Measurements from ENCODE around the gene TMPRSS2.
A peak's percentile ranks its signal among the peaks of the same experiment; 100 is the strongest.

Gene TMPRSS2

GRCh38 chr21:41481191-41481590, 26.8 kb downstream of the TMPRSS2 start:
- DNase-seq (ENCODE audit: low spot score) = no peak

GRCh38 chr21:41480086-41480690, 27.8 kb downstream of the TMPRSS2 start:
- no peak for DNase-seq (ENCODE audit: low spot score)

- no peak for DNase-seq (ENCODE audit: low spot score)
Measured at GRCh38 chr21:41479686-41480085, 28.3 kb downstream of the TMPRSS2 start.

- no peak for DNase-seq (ENCODE audit: low spot score)
Measured at GRCh38 chr21:41478319-41479177, 29.4 kb downstream of the TMPRSS2 start.

GRCh38 chr21:41477641-41478318, 30.2 kb downstream of the TMPRSS2 start:
- no peak for DNase-seq (ENCODE audit: low spot score)

- no peak for DNase-seq (ENCODE audit: low spot score)
Measured at GRCh38 chr21:41475714-41476420, 32.1 kb downstream of the TMPRSS2 start.

- no peak for DNase-seq (ENCODE audit: low spot score)
Measured at GRCh38 chr21:41472753-41473548, 35.0 kb downstream of the TMPRSS2 start.

GRCh38 chr21:41470054-41470453, 37.9 kb downstream of the TMPRSS2 start:
- DNase-seq (ENCODE audit: low spot score) = no peak

- DNase-seq (ENCODE audit: low spot score) = no peak
Measured at GRCh38 chr21:41466024-41466820, 41.7 kb downstream of the TMPRSS2 start.

GRCh38 chr21:41465176-41465781, 42.7 kb downstream of the TMPRSS2 start:
- DNase-seq (ENCODE audit: low spot score) = no peak

GRCh38 chr21:41460578-41461527, 47.1 kb downstream of the TMPRSS2 start:
- DNase-seq (ENCODE audit: low spot score) = peak; percentile 6

- DNase-seq (ENCODE audit: low spot score) = no peak
Measured at GRCh38 chr21:41459884-41460534, 47.9 kb downstream of the TMPRSS2 start.

GRCh38 chr21:41458559-41458958, 49.4 kb downstream of the TMPRSS2 start:
- no peak for DNase-seq (ENCODE audit: low spot score)

- no peak for DNase-seq (ENCODE audit: low spot score)
Measured at GRCh38 chr21:41458121-41458520, 49.8 kb downstream of the TMPRSS2 start.

- no peak for DNase-seq (ENCODE audit: low spot score)
Measured at GRCh38 chr21:41453761-41454160, 54.2 kb downstream of the TMPRSS2 start.

GRCh38 chr21:41453198-41453597, 54.8 kb downstream of the TMPRSS2 start:
- DNase-seq (ENCODE audit: low spot score) = no peak

- DNase-seq (ENCODE audit: low spot score) = no peak
Measured at GRCh38 chr21:41451753-41452676, 55.9 kb downstream of the TMPRSS2 start.

All from SK-N-DZ (cell line).